Endothelial cell of umbilical vein (primary cell): ENCODE data around the gene PSIP1. TPM values are rescaled to one million over a fixed set of nuclear protein-coding genes. Genes with fewer than 3 reads are reported as not detected.

Source experiments
- BruUV-seq: library from RNA; stranded (reverse); fragments of 400-500 nt; replicated peaks from 2 replicates; lab custom pipeline; 2021; lab: Mats Ljungman, UMichigan
- CTCF ChIA-PET: fragments of 300-600, 350-600 bp; sonication (Branson Sonifier 250); formaldehyde crosslinking; loops from one replicate; lab custom pipeline; 2021; ENCODE audit warnings: antibody characterized with exemption, inconsistent platforms; lab: Charles Lee
- POLR2A ChIA-PET: fragments of 300-600, 350-600 bp; sonication (Branson Sonifier 250); formaldehyde crosslinking; loops from one replicate; lab custom pipeline; 2021; ENCODE audit warnings: antibody characterized with exemption, inconsistent platforms; lab: Charles Lee
- DNase-seq: peaks from one replicate; pipeline ENCODE4 v3.0.0-alpha.2; 2011; ENCODE audit warnings: low read depth, low spot score
- FAIRE-seq: peaks from 2 replicates; lab custom pipeline; 2011; peaks lifted over from hg19 to GRCh38; lab: Jason Lieb, UNC
- H2AFZ ChIP-seq: 2 replicates; pipeline ENCODE4 v1.6.0; 2012; ENCODE audit warnings: low read depth, low read length, control low read depth, inconsistent platforms
- H3K27ac ChIP-seq: 2 replicates; pipeline ENCODE4 v1.5.1; 2011; ENCODE audit warnings: low read depth, mild to moderate bottlenecking, control low read depth, low read length, moderate library complexity; ENCODE audit not compliant: insufficient read depth
- H3K27me3 ChIP-seq, 2 experiments: 2 replicates each; pipeline versions ENCODE4 v1.6.0 to v1.6.1; 2011; ENCODE audit warnings: low read length in 2 of 2, mixed read lengths in 1 of 2; ENCODE audit not compliant: control insufficient read depth in 2 of 2, insufficient read depth in 2 of 2
- H3K36me3 ChIP-seq, 2 experiments: 2 replicates in 1 of 2; 3 replicates in 1 of 2; pipeline ENCODE4 v1.5.1; 2011; ENCODE audit warnings: low read length in 2 of 2, mild to moderate bottlenecking in 1 of 2, moderate library complexity in 1 of 2; ENCODE audit not compliant: control insufficient read depth in 2 of 2, insufficient read depth in 2 of 2; ENCODE audit errors: extremely low read depth in 1 of 2
- H3K4me1 ChIP-seq: 3 replicates; pipeline ENCODE4 v1.5.1; 2011; ENCODE audit warnings: mild to moderate bottlenecking, low read length; ENCODE audit not compliant: control insufficient read depth, insufficient read depth; ENCODE audit errors: extremely low read depth
- H3K4me2 ChIP-seq: 2 replicates; pipeline ENCODE4 v1.6.1; 2011; ENCODE audit warnings: low read length, control low read depth, mixed read lengths; ENCODE audit not compliant: insufficient read depth
- H3K4me3 ChIP-seq, 3 experiments: fragments of 200-600 bp in 1 of 3; sonication (generic), shearing (Covaris generic) in 1 of 3; replicated peaks in 1 of 3; 2 replicates each; pipeline ENCODE4 v1.5.1; 2011 to 2016; ENCODE audit warnings: control low read depth in 3 of 3, low read length in 3 of 3, mild to moderate bottlenecking in 2 of 3, inconsistent platforms in 1 of 3, low read depth in 1 of 3, moderate library complexity in 1 of 3; ENCODE audit not compliant: insufficient read depth in 1 of 3
- H3K79me2 ChIP-seq: 2 replicates; pipeline ENCODE4 v1.6.0; 2012; ENCODE audit warnings: low read length, inconsistent platforms; ENCODE audit not compliant: control insufficient read depth, insufficient read depth
- H3K9ac ChIP-seq: replicated peaks from 2 replicates; pipeline ENCODE3; 2011; ENCODE audit warnings: low read length, control low read depth; ENCODE audit not compliant: insufficient read depth; ENCODE audit errors: extremely low read depth
- H3K9me1 ChIP-seq: replicated peaks from 3 replicates; pipeline ENCODE4 v1.6.0; 2011; ENCODE audit warnings: mild to moderate bottlenecking, low read length; ENCODE audit not compliant: control insufficient read depth, insufficient read depth; ENCODE audit errors: extremely low read depth
- H3K9me3 ChIP-seq: replicated peaks from 2 replicates; pipeline ENCODE4 v1.5.1; 2012; ENCODE audit warnings: low read length, inconsistent platforms; ENCODE audit not compliant: control insufficient read depth, insufficient read depth
- H4K20me1 ChIP-seq: replicated peaks from 2 replicates; pipeline ENCODE3; 2011; ENCODE audit warnings: mild to moderate bottlenecking, low read length; ENCODE audit not compliant: control insufficient read depth, insufficient read depth; ENCODE audit errors: extremely low read depth
- CTCF ChIP-seq, 2 donors: IDR thresholded peaks; 1 replicate in 1 of 2; 2 replicates in 1 of 2; pipeline ENCODE4 v1.5.1; 2011; ENCODE audit warnings: low read length in 2 of 2, mild to moderate bottlenecking in 2 of 2, moderate library complexity in 2 of 2, control low read depth in 1 of 2, inconsistent platforms in 1 of 2, low read depth in 1 of 2; ENCODE audit not compliant: insufficient read depth in 1 of 2; ENCODE audit errors: extremely low read depth in 1 of 2
- EZH2 ChIP-seq: IDR thresholded peaks from 2 replicates; pipeline ENCODE4 v1.6.1; 2012; ENCODE audit warnings: borderline replicate concordance, low read depth, mild to moderate bottlenecking, moderate library complexity, low read length, inconsistent platforms; ENCODE audit not compliant: severe bottlenecking
- FOS ChIP-seq: IDR thresholded peaks from 2 replicates; pipeline ENCODE4 v1.6.1; 2011; ENCODE audit warnings: mild to moderate bottlenecking, low read length, moderate library complexity, borderline replicate concordance; ENCODE audit not compliant: insufficient read depth
- GATA2 ChIP-seq: IDR thresholded peaks from 2 replicates; pipeline ENCODE4 v1.7.0; 2011; ENCODE audit warnings: low read depth, mild to moderate bottlenecking, moderate library complexity, mixed read lengths, low read length; ENCODE audit not compliant: insufficient read length, insufficient read depth
- JUN ChIP-seq: IDR thresholded peaks from 2 replicates; pipeline ENCODE4 v1.6.1; 2011; ENCODE audit warnings: borderline replicate concordance, low read depth; ENCODE audit not compliant: insufficient read length, insufficient read depth
- MAX ChIP-seq: IDR thresholded peaks from 2 replicates; pipeline ENCODE4 v1.6.1; 2011; ENCODE audit not compliant: insufficient read depth, insufficient read length
- MYC ChIP-seq: IDR thresholded peaks from one replicate; pipeline ENCODE4 v1.6.1; 2011; ENCODE audit warnings: mild to moderate bottlenecking, low read depth, low read length
- POLR2A ChIP-seq: IDR thresholded peaks from 2 replicates; pipeline ENCODE4 v1.6.1; 2012; ENCODE audit warnings: low read depth, mild to moderate bottlenecking, control low read depth, low read length
- POLR2AphosphoS5 ChIP-seq: IDR thresholded peaks from 2 replicates; pipeline ENCODE4 v1.6.1; 2012; ENCODE audit warnings: low read depth, mild to moderate bottlenecking, control low read depth, low read length, moderate library complexity; ENCODE audit not compliant: insufficient read depth
- dilution Hi-C: fragments of 300-500 bp; cut with MboI; formaldehyde crosslinking; loops from one replicate; pipeline ENCODE4 v1.15.0; 2019; ENCODE audit warnings: low sequenced_read_pairs; ENCODE audit not compliant: extremely low pct_ligation_motif_present
- intact Hi-C: fragments of 100-400 bp; cut with micrococcal nuclease; formaldehyde crosslinking; loops from one replicate; pipeline ENCODE4 v1.10.0; 2022
- polyA plus RNA-seq, 4 experiments: library from polyadenylated mRNA; depleted of rRNA in 3 of 4; stranded (reverse) in 3 of 4; unstranded in 1 of 4; fragments of >200 nt; gene quantifications; 2 replicates each; pipeline versions ENCODE4 v1.2.1 to v1.2.3, GENCODE V29; 2011 to 2012; ENCODE audit warnings: missing spikeins in 1 of 4
- total RNA-seq: library from RNA; stranded (reverse); gene quantifications from 2 replicates; pipeline ENCODE4 v1.2.3, GENCODE V29; 2021

PSIP1 gene
- total and polyA plus RNA-seq, 2 donors (not counting 3 experiments of a cell fraction or from before 2014, with no cell fraction given) = 12.9 to 76.7 TPM

- Histone ChIP-seq H3K4me2 (no peak overlapping the region), H3K36me3 (no peaks in the 10 kb centered on the region), H3K27ac (no peak overlapping the region), H3K4me1 (no peaks in the 10 kb centered on the region), H3K79me2 (no peaks in the 10 kb centered on the region), H3K27me3 (peaks cover 0 to 3% of the 10 kb centered on the region in 2 experiments), H3K9ac (no peak overlapping the region), H3K9me3 (no peaks in the 10 kb centered on the region), H2AFZ (no peak overlapping the region), H4K20me1 (no peaks in the 10 kb centered on the region), H3K9me1 (no peaks in the 10 kb centered on the region), H3K4me3 (no peak overlapping the region)
- no TSS peak for BruUV-seq
- no peak for DNase-seq
- dilution Hi-C loops = no loop called here
- CTCF ChIA-PET = no interaction called here
- TF ChIP-seq MYC = no peak
- POLR2A ChIA-PET = no interaction called here
- intact Hi-C loops = no loop called here
- FAIRE-seq = no peak
Observed at GRCh38 chr9:15543047-15543813, 32.5 kb upstream of the PSIP1 start.

- DNase-seq = no peak
- Histone ChIP-seq H3K36me3 (no peaks in the 10 kb centered on the region), H3K4me1 (no peaks in the 10 kb centered on the region), H2AFZ (no peak overlapping the region), H3K4me2 (no peak overlapping the region), H3K27ac (no peak overlapping the region), H3K9me1 (no peaks in the 10 kb centered on the region), H3K4me3 (no peak overlapping the region), H3K27me3 (peaks cover 0 to 3% of the 10 kb centered on the region in 2 experiments), H3K79me2 (no peaks in the 10 kb centered on the region), H3K9ac (no peak overlapping the region), H4K20me1 (no peaks in the 10 kb centered on the region), H3K9me3 (no peaks in the 10 kb centered on the region)
- dilution Hi-C loops = no loop called here
- POLR2A ChIA-PET = no interaction called here
- TF ChIP-seq CTCF (IDR thresholded peaks at IDR 0.05; ENCODE audit: extremely low read depth in 1 of 2, insufficient read depth in 1 of 2, low read depth in 1 of 2, low read length in 2 of 2) = no peak
- TF ChIP-seq POLR2A = no peak
- no peak for TF ChIP-seq FOS
- TF ChIP-seq MYC = no peak
- TF ChIP-seq POLR2AphosphoS5 = no peak
- no peak for TF ChIP-seq JUN
- no peak for TF ChIP-seq MAX
- TF ChIP-seq GATA2 = no peak
- no peak for TF ChIP-seq EZH2
- intact Hi-C loops = no loop called here
- no TSS peak for BruUV-seq
- CTCF ChIA-PET = interaction anchor here (1.1 kb wide), 1 partner anchor 12 kb away, joined by 6 read pairs; no protein-coding TSS in a partner anchor
- no peak for FAIRE-seq
Observed at GRCh38 chr9:15542624-15543023, 31.9 kb upstream of the PSIP1 start.
